HepG2 (cell line): ENCODE measurements around the gene ATXN7L3. TPM values are rescaled to one million over a fixed set of nuclear protein-coding genes. Genes with fewer than 3 reads are reported as not detected.

Experiments used
- ARNT ChIP-seq: fragments of 450-650 bp; IDR thresholded peaks from 2 replicates; pipeline ENCODE4 v1.6.1; 2017
- KMT2A ChIP-seq: sonication (generic); formaldehyde crosslinking; IDR thresholded peaks from 2 replicates; pipeline ENCODE4 v1.4.0; 2020; ENCODE audit warnings: missing genetic modification reagents
- RBAK ChIP-seq: sonication (generic); formaldehyde crosslinking; IDR thresholded peaks from 2 replicates; pipeline ENCODE4 v1.5.1; 2020; ENCODE audit warnings: mild to moderate bottlenecking, missing genetic modification reagents
- RBM22 ChIP-seq: fragments of 200-400 bp; formaldehyde crosslinking; optimal IDR thresholded peaks from 2 replicates; pipeline ENCODE3; 2017; ENCODE audit warnings: mild to moderate bottlenecking, low read length, moderate library complexity
- RXRA ChIP-seq: sonication (generic); formaldehyde crosslinking; IDR thresholded peaks from 2 replicates; pipeline ENCODE4 v1.5.1; 2020; ENCODE audit warnings: missing genetic modification reagents
- SRSF9 ChIP-seq: fragments of 200-400 bp; formaldehyde crosslinking; IDR thresholded peaks from 2 replicates; pipeline ENCODE4 v1.6.1; 2018; ENCODE audit warnings: borderline replicate concordance, mild to moderate bottlenecking, low read depth, low read length; ENCODE audit not compliant: insufficient read depth, poor library complexity, severe bottlenecking
- ZNF329 ChIP-seq: sonication (generic); formaldehyde crosslinking; IDR thresholded peaks from 2 replicates; pipeline ENCODE4 v1.9.0; 2021; ENCODE audit warnings: low read depth, mild to moderate bottlenecking, missing genetic modification reagents
- ZNF530 ChIP-seq: sonication (generic); formaldehyde crosslinking; IDR thresholded peaks from 2 replicates; pipeline ENCODE4 v1.5.0; 2020; ENCODE audit warnings: low read depth, mild to moderate bottlenecking, missing genetic modification reagents
- ZNF75D ChIP-seq: sonication (generic); formaldehyde crosslinking; IDR thresholded peaks from 2 replicates; pipeline ENCODE4 v1.8.1; 2023; ENCODE audit warnings: missing genetic modification reagents, mild to moderate bottlenecking, borderline replicate concordance
- ZNF790 ChIP-seq: sonication (generic); formaldehyde crosslinking; IDR thresholded peaks from 2 replicates; pipeline ENCODE4 v1.8.0; 2022; ENCODE audit warnings: missing genetic modification reagents, mild to moderate bottlenecking, borderline replicate concordance
- ZSCAN22 ChIP-seq: sonication (generic); formaldehyde crosslinking; IDR thresholded peaks from 2 replicates; pipeline ENCODE4 v1.4.0; 2020; ENCODE audit warnings: mild to moderate bottlenecking, missing genetic modification reagents
- polyA plus RNA-seq, 8 experiments: library from polyadenylated mRNA; depleted of rRNA in 3 of 8; stranded (reverse) in 7 of 8; unstranded in 1 of 8; fragments of >200 nt; fragmentation: Illumina TruSeq in 4 of 8; extraction: Trizol in 4 of 8; gene quantifications; 2 replicates each; pipeline versions ENCODE4 v1.2.1 to v1.2.3, GENCODE V29; 2011 to 2016; ENCODE audit warnings: low read depth in 4 of 8, missing spikeins in 1 of 8, mixed read lengths in 1 of 8; ENCODE audit not compliant: insufficient read depth in 1 of 8
- total RNA-seq, 5 experiments: library from RNA; depleted of rRNA; stranded (reverse); fragments of >200 nt; fragmentation: Illumina TruSeq; extraction: Trizol; gene quantifications; 2 replicates each; pipeline ENCODE4 v1.2.3, GENCODE V29; 2016; ENCODE audit warnings: low read depth in 1 of 5
- TF ChIP-seq, protein P1 (sequence below): sonication (generic); formaldehyde crosslinking; IDR thresholded peaks from one replicate; pipeline ENCODE4 v1.5.1; 2020; ENCODE audit warnings: mild to moderate bottlenecking, missing genetic modification reagents; ENCODE audit errors: not compliant biosample characterization
- TF ChIP-seq, protein P2 (sequence below), 2 experiments: fragments of 450-650 bp in 1 of 2; sonication (generic) in 1 of 2; formaldehyde crosslinking; IDR thresholded peaks; 2 replicates each; pipeline versions ENCODE4 v1.5.0 to v1.8.0; 2020 to 2022; ENCODE audit warnings: mild to moderate bottlenecking in 1 of 2, missing genetic modification reagents in 1 of 2
- TF ChIP-seq, protein P3 (sequence below): sonication (generic); formaldehyde crosslinking; IDR thresholded peaks from 2 replicates; pipeline ENCODE4 v1.4.0; 2020; ENCODE audit warnings: missing genetic modification reagents, borderline replicate concordance
- TF ChIP-seq, protein P4 (sequence below): sonication (generic); formaldehyde crosslinking; IDR thresholded peaks from 2 replicates; pipeline ENCODE4 v1.5.1; 2020; ENCODE audit warnings: missing genetic modification reagents, mild to moderate bottlenecking, borderline replicate concordance

ATXN7L3 gene
- total and polyA plus RNA-seq, 2 of the 13 experiments (the other 11 are each of a cell fraction or from before 2014, with no cell fraction given) = 44.5 to 59.1 TPM

DNA sequence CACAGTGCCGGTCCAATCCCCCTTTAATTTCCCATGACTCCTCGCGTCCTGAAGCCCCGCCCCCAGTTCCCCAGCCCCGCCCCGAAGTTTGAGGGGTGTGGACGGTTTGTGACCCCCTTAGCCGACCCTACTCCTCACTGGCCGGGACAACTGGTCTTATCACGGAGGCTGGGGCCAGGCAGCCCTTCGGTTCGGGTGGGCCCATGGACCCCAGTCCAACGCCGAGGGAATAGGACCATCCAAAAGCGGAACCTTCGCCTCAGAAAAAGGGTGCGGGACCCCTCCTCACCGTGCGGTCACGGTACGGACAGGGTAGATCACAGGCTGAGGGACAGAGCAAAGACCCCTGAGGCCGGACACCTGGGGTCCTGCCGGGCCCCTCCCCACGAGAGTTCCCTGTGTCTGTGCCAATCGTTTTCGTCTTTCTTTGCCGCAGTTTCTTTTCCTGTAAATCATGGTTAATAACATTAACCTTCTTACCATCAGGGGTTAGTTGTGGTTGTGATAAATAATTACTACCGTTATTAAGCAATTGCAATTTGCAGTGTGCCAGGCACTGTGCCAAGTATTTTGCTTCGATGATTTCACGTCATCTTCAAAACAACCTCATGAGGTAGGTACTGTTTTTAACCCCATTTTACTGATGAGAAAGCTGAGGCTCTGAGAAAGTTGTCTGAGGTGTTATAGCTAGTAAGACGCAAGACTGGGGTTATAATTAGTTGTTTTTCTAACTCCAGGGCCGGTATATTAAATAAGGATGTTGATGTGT lies 12.4 kb downstream of the ATXN7L3 start (continued):
- TF ChIP-seq, protein P1, sequence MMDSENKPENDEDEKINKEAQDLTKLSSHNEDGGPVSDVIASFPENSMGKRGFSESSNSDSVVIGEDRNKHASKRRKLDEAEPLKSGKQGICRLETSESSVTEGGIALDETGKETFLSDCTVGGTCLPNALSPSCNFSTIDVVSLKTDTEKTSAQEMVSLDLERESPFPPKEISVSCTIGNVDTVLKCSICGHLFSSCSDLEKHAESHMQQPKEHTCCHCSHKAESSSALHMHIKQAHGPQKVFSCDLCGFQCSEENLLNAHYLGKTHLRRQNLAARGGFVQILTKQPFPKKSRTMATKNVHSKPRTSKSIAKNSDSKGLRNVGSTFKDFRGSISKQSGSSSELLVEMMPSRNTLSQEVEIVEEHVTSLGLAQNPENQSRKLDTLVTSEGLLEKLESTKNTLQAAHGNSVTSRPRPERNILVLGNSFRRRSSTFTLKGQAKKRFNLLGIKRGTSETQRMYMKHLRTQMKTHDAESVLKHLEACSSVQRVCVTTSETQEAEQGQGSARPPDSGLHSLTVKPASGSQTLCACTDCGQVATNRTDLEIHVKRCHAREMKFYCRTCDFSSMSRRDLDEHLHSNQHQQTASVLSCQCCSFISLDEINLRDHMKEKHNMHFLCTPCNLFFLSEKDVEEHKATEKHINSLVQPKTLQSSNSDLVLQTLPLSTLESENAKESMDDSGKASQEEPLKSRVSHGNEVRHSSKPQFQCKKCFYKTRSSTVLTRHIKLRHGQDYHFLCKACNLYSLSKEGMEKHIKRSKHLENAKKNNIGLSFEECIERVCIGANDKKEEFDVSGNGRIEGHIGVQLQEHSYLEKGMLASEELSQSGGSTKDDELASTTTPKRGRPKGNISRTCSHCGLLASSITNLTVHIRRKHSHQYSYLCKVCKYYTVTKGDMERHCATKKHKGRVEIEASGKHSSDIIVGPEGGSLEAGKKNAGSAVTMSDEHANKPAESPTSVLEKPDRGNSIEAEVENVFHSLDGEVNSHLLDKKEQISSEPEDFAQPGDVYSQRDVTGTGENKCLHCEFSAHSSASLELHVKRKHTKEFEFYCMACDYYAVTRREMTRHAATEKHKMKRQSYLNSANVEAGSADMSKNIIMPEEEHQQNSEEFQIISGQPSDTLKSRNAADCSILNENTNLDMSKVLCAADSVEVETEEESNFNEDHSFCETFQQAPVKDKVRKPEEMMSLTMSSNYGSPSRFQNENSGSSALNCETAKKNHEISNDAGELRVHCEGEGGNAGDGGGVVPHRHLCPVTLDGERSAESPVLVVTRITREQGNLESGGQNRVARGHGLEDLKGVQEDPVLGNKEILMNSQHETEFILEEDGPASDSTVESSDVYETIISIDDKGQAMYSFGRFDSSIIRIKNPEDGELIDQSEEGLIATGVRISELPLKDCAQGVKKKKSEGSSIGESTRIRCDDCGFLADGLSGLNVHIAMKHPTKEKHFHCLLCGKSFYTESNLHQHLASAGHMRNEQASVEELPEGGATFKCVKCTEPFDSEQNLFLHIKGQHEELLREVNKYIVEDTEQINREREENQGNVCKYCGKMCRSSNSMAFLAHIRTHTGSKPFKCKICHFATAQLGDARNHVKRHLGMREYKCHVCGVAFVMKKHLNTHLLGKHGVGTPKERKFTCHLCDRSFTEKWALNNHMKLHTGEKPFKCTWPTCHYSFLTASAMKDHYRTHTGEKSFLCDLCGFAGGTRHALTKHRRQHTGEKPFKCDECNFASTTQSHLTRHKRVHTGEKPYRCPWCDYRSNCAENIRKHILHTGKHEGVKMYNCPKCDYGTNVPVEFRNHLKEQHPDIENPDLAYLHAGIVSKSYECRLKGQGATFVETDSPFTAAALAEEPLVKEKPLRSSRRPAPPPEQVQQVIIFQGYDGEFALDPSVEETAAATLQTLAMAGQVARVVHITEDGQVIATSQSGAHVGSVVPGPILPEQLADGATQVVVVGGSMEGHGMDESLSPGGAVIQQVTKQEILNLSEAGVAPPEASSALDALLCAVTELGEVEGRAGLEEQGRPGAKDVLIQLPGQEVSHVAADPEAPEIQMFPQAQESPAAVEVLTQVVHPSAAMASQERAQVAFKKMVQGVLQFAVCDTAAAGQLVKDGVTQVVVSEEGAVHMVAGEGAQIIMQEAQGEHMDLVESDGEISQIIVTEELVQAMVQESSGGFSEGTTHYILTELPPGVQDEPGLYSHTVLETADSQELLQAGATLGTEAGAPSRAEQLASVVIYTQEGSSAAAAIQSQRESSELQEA = no peak
- TF ChIP-seq ZNF530 (CRISPR knock-in tag) = no peak
- TF ChIP-seq ZNF329 (CRISPR knock-in tag) = no peak
- TF ChIP-seq, protein P2, sequence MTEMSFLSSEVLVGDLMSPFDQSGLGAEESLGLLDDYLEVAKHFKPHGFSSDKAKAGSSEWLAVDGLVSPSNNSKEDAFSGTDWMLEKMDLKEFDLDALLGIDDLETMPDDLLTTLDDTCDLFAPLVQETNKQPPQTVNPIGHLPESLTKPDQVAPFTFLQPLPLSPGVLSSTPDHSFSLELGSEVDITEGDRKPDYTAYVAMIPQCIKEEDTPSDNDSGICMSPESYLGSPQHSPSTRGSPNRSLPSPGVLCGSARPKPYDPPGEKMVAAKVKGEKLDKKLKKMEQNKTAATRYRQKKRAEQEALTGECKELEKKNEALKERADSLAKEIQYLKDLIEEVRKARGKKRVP (CRISPR knock-in tag; IDR thresholded peaks at IDR 0.05) = no peak
- no peak for TF ChIP-seq SRSF9
- no peak for TF ChIP-seq ZNF75D (CRISPR knock-in tag)
- TF ChIP-seq, protein P3, sequence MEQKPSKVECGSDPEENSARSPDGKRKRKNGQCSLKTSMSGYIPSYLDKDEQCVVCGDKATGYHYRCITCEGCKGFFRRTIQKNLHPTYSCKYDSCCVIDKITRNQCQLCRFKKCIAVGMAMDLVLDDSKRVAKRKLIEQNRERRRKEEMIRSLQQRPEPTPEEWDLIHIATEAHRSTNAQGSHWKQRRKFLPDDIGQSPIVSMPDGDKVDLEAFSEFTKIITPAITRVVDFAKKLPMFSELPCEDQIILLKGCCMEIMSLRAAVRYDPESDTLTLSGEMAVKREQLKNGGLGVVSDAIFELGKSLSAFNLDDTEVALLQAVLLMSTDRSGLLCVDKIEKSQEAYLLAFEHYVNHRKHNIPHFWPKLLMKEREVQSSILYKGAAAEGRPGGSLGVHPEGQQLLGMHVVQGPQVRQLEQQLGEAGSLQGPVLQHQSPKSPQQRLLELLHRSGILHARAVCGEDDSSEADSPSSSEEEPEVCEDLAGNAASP = no peak
- TF ChIP-seq ARNT = no peak
- no peak for TF ChIP-seq ZNF790 (CRISPR knock-in tag)
- TF ChIP-seq ZSCAN22 = no peak
- TF ChIP-seq RXRA = no peak; the same call in 1 of the 2 replicates
- TF ChIP-seq RBAK (CRISPR knock-in tag) = no peak
- no peak for TF ChIP-seq RBM22
- TF ChIP-seq, protein P4, sequence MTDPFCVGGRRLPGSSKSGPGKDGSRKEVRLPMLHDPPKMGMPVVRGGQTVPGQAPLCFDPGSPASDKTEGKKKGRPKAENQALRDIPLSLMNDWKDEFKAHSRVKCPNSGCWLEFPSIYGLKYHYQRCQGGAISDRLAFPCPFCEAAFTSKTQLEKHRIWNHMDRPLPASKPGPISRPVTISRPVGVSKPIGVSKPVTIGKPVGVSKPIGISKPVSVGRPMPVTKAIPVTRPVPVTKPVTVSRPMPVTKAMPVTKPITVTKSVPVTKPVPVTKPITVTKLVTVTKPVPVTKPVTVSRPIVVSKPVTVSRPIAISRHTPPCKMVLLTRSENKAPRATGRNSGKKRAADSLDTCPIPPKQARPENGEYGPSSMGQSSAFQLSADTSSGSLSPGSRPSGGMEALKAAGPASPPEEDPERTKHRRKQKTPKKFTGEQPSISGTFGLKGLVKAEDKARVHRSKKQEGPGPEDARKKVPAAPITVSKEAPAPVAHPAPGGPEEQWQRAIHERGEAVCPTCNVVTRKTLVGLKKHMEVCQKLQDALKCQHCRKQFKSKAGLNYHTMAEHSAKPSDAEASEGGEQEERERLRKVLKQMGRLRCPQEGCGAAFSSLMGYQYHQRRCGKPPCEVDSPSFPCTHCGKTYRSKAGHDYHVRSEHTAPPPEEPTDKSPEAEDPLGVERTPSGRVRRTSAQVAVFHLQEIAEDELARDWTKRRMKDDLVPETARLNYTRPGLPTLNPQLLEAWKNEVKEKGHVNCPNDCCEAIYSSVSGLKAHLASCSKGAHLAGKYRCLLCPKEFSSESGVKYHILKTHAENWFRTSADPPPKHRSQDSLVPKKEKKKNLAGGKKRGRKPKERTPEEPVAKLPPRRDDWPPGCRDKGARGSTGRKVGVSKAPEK = no peak
- no peak; the same call in 1 of the 2 replicates for TF ChIP-seq KMT2A (CRISPR knock-in tag)
